ENCODE measurements around the gene GNMT. TPM values are rescaled to one million over a fixed set of nuclear protein-coding genes. Genes with fewer than 3 reads are reported as not detected.

The GNMT gene
- total and polyA plus RNA-seq, 9 of the 15 experiments (the other 6 are each of a cell fraction or from before 2014, with no cell fraction given), result 0.11 to 0.29 (median 0.15) TPM; not detected in 6

- TF ChIP-seq, protein P1, sequence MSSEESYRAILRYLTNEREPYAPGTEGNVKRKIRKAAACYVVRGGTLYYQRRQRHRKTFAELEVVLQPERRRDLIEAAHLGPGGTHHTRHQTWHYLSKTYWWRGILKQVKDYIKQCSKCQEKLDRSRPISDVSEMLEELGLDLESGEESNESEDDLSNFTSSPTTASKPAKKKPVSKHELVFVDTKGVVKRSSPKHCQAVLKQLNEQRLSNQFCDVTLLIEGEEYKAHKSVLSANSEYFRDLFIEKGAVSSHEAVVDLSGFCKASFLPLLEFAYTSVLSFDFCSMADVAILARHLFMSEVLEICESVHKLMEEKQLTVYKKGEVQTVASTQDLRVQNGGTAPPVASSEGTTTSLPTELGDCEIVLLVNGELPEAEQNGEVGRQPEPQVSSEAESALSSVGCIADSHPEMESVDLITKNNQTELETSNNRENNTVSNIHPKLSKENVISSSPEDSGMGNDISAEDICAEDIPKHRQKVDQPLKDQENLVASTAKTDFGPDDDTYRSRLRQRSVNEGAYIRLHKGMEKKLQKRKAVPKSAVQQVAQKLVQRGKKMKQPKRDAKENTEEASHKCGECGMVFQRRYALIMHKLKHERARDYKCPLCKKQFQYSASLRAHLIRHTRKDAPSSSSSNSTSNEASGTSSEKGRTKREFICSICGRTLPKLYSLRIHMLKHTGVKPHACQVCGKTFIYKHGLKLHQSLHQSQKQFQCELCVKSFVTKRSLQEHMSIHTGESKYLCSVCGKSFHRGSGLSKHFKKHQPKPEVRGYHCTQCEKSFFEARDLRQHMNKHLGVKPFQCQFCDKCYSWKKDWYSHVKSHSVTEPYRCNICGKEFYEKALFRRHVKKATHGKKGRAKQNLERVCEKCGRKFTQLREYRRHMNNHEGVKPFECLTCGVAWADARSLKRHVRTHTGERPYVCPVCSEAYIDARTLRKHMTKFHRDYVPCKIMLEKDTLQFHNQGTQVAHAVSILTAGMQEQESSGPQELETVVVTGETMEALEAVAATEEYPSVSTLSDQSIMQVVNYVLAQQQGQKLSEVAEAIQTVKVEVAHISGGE (CRISPR knock-in tag; IDR thresholded peaks at IDR 0.05), result peak in 1 of 3 experiments; percentile 51; a peak in 2 of 6 replicates
- no peak for TF ChIP-seq ELK1 (CRISPR knock-in tag; IDR thresholded peaks at IDR 0.05)
- TF ChIP-seq, protein P2, sequence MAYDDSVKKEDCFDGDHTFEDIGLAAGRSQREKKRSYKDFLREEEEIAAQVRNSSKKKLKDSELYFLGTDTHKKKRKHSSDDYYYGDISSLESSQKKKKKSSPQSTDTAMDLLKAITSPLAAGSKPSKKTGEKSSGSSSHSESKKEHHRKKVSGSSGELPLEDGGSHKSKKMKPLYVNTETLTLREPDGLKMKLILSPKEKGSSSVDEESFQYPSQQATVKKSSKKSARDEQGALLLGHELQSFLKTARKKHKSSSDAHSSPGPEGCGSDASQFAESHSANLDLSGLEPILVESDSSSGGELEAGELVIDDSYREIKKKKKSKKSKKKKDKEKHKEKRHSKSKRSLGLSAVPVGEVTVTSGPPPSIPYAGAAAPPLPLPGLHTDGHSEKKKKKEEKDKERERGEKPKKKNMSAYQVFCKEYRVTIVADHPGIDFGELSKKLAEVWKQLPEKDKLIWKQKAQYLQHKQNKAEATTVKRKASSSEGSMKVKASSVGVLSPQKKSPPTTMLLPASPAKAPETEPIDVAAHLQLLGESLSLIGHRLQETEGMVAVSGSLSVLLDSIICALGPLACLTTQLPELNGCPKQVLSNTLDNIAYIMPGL (CRISPR knock-in tag; IDR thresholded peaks at IDR 0.05), result no peak
- no peak for TF ChIP-seq KDM4B (IDR thresholded peaks at IDR 0.05; ENCODE audit: borderline replicate concordance in 2 of 2, low read depth in 1 of 2)
- no peak for TF ChIP-seq SAFB2 (IDR thresholded peaks at IDR 0.05; ENCODE audit: borderline replicate concordance, low read depth, low read length, severe bottlenecking)
- no peak for TF ChIP-seq CBX1 (IDR thresholded peaks at IDR 0.05; ENCODE audit: low read depth)
- no peak for TF ChIP-seq TSHZ1 (CRISPR knock-in tag; IDR thresholded peaks at IDR 0.05)
- TF ChIP-seq, protein P3, sequence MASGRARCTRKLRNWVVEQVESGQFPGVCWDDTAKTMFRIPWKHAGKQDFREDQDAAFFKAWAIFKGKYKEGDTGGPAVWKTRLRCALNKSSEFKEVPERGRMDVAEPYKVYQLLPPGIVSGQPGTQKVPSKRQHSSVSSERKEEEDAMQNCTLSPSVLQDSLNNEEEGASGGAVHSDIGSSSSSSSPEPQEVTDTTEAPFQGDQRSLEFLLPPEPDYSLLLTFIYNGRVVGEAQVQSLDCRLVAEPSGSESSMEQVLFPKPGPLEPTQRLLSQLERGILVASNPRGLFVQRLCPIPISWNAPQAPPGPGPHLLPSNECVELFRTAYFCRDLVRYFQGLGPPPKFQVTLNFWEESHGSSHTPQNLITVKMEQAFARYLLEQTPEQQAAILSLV (tag; IDR thresholded peaks at IDR 0.05), result no peak
- no peak for TF ChIP-seq RBM34 (IDR thresholded peaks at IDR 0.05; ENCODE audit: borderline replicate concordance, insufficient read depth, low read length)
- TF ChIP-seq ATF7 (IDR thresholded peaks at IDR 0.05), result peak; percentile 74; the same call in 1 of the 2 replicates
- TF ChIP-seq, protein P4, sequence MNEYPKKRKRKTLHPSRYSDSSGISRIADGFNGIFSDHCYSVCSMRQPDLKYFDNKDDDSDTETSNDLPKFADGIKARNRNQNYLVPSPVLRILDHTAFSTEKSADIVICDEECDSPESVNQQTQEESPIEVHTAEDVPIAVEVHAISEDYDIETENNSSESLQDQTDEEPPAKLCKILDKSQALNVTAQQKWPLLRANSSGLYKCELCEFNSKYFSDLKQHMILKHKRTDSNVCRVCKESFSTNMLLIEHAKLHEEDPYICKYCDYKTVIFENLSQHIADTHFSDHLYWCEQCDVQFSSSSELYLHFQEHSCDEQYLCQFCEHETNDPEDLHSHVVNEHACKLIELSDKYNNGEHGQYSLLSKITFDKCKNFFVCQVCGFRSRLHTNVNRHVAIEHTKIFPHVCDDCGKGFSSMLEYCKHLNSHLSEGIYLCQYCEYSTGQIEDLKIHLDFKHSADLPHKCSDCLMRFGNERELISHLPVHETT (CRISPR knock-in tag; conservative IDR thresholded peaks at IDR 0.05 in 1 of 2, IDR thresholded peaks at IDR 0.05 in 1 of 2), result no peak
- TF ChIP-seq HNRNPUL1 (IDR thresholded peaks at IDR 0.05; ENCODE audit: low read length), result no peak
Observed at GRCh38 chr6:42970871-42971612, 10.5 kb downstream of the GNMT start (continued).

Data from K562 (cell line).